VCaP (cell line): Measurements from ENCODE around the gene C10orf53.

ENCODE experiments used
- H3K27ac ChIP-seq: fragments of 450-650 bp; 2 replicates; pipeline ENCODE4 v1.5.1; 2017
- TF ChIP-seq, protein P1 (sequence below): fragments of 450-650 bp; conservative IDR thresholded peaks from 2 replicates; pipeline ENCODE4 v1.5.1; 2017; ENCODE audit warnings: mild to moderate bottlenecking, moderate library complexity

Gene C10orf53

DNA sequence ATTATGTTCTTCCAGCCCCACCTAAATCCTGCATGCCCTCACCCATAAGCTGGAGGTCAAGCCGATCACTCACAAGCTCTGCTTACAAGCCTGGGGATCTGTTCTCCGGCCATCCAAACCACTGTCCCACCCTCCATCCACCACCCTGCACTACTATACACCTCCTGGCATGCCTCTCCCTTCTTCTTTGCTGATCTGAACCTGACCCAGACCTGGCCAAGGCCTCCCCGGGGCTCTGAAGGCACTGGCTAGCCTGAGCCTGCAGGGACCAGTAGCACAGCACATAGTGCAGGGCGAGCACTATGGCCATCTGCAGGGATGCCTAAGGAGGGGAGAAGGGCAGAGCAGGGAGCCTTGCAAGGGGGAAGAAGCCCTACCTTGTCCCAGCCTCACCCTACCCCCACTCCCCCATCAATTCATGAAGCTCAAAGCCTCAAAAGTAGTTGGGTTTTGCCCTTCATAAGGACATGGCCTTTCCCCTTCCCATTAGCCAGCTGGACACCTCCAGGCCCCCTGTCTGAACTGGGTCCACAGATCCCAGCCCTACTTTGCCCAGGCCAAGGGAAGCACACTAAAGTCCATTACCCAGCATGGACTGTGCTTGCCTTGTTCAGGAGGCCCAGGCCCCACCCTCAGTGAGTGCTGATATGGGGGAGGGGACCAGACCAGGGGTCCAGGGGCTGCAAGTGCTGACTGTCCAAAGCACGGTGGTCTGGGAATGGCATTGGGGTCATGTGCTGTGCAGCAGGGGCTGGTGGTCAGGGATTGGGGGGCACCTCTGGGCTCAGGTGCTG is 36.0 kb upstream of the C10orf53 start:
- no peak overlapping the region for H3K27ac ChIP-seq
- TF ChIP-seq, protein P1, sequence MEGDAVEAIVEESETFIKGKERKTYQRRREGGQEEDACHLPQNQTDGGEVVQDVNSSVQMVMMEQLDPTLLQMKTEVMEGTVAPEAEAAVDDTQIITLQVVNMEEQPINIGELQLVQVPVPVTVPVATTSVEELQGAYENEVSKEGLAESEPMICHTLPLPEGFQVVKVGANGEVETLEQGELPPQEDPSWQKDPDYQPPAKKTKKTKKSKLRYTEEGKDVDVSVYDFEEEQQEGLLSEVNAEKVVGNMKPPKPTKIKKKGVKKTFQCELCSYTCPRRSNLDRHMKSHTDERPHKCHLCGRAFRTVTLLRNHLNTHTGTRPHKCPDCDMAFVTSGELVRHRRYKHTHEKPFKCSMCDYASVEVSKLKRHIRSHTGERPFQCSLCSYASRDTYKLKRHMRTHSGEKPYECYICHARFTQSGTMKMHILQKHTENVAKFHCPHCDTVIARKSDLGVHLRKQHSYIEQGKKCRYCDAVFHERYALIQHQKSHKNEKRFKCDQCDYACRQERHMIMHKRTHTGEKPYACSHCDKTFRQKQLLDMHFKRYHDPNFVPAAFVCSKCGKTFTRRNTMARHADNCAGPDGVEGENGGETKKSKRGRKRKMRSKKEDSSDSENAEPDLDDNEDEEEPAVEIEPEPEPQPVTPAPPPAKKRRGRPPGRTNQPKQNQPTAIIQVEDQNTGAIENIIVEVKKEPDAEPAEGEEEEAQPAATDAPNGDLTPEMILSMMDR, result no peak

DNA sequence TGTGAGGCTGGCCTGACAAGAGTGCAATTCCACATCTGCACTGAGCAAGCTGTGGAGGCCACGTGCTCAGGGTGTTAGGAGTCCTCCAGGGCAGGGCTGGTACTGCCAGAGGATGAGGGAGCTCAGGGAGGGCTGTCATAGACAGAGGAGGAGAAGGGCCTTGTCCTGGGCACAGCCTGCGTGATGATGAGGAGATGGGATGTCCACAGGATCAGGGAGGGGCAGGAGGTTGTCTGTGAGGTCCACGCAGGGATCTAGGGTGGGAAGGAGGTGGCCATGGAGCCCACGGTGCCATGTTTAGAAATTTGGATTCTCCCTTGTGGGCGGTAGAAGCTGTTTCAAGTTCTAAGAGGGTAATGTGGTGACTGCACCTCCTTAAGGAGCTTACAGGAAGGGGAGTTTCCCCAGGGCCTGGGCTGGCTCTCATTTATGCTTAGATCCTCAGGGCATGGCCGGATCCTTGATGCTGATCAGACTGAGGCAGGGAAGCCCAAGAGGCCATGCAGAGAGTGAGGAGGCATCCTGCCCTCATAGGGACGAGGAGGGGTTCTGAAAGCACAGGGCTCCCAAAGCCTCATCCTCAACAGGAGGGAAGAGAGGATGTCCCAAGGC is 35.3 kb upstream of the C10orf53 start:
- TF ChIP-seq, protein P1, result no peak
- no peak overlapping the region for H3K27ac ChIP-seq

DNA sequence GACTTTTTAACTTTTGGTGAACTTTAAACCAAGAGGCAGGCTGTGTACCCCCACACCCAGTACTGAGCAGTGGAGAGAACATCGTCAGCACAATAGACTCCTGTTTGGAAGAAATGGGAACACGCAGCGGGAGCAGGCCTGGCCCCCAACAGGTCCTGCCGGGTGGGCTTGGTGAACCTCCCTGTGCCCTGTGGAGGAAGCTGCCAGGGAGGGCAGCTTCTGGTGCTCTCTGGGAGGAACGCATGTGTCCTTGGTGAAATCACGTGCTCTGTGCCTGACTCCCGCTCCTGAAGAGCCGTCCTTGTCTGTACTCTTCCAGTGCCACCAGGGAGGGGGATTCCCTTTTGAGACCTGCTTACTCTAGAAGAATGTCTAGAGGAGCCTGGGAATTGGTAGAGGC is 34.0 kb upstream of the C10orf53 start:
- H3K27ac ChIP-seq, result no peak overlapping the region
- TF ChIP-seq, protein P1, result no peak

DNA sequence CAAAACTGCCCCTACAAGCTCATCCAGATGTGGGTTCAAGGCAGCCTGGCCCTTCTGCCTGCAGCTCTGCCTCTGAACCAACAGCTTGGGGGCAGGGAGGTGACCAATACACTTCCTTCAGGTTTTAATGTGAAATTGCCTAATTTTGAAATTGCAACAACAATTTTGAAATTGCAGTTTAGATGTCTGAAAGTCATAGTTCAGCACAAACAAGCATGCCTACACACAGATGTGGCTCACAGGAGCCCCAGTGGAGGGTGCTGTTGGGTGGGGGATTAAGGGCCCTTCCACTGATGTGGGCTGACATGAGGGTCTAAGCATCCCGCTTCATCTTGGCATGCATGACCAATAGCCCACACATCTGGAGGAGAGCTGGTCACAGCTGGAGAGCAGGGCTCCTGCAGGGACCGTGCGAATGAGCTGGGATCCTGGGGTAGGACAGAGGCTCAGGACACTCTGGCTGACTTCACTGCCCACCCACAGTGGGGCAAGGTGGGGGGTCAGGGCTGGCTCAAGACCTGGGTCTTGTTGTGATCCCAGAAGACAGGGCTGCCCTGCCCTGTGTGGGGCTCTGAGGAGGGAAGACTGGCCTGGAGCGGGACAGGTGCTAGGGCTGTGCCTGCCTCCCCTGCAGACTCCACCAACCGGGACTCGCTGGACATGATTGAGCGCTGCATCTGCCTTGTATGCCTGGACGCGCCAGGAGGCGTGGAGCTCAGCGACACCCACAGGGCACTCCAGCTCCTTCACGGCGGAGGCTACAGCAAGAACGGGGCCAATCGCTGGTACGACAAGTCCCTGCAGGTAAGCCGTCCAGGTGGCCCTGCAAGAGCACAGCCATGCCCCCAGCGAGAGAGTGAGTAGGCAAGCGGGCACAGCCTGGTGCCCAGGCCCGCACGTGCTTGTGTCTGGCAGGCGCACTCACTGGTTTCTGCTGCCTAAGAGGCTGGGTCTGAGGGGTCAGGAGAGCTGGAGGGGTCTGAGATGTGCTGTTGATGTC is 33.3 kb upstream of the C10orf53 start:
- TF ChIP-seq, protein P1, result no peak
- no peak overlapping the region for H3K27ac ChIP-seq

DNA sequence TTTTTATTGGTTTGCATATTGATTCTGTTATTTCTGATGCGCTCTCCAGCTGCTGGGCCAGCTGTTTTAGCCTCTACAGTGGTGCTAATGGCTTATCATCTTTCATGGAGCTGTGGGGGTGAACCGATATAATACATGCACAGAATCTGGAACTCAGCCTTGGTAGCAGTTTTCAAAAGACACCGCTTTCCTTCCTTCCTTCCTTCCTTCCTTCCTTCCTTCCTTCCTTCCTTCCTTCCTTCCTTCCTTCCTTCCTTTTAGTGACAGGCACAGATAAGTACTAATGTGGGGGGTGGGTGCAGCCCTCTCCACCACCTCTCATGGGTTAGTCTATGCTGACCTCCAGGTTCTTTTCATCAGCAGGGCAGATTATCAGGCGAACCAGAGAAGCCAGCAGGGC is 31.9 kb upstream of the C10orf53 start:
- TF ChIP-seq, protein P1, result no peak
- H3K27ac ChIP-seq, result no peak overlapping the region

DNA sequence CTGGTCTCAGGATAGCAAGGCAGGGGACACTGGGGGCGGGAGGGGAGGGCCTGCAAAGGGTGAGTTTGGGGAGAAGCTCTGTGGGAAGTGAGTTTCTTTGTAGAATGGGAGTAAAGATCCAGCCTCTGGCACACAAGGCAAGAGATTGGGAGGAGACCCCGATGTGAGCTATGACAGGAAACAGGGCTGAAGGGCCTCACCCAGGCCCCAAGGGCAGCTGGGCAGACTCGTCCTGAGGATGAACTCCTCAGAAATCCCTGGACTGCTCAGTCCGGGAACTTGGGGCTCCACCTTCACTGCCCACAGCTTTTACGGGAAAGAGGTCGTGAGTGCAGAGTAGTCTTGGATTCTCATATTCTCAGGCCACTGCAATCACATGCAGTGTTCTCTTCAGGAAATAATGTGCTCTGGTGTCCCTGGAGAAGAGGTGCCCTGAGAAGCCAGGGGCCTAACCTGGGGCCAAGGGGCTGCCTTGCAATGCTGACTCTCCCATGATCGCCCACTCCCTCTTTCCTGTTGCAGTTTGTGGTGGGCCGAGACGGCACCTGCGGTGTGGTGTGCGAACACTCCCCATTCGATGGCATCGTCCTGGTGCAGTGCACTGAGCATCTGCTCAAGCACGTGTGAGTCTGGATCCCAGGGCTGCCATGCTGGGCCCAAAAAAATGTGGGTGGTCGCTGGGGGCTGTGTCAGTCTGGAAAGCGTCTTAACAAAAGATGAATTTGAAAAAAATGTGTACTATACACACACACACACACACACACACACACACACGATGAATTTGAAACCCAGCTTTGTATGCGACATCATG is 31.3 kb upstream of the C10orf53 start:
- TF ChIP-seq, protein P1, result no peak
- H3K27ac ChIP-seq, result no peak overlapping the region
